GM13976 (cell line): ENCODE data around the gene BORCS8.

Experiments used
- DNase-seq: peaks from one replicate; pipeline ENCODE4 v3.0.0; 2012; ENCODE audit warnings: low spot score
- in situ Hi-C: fragments of 300-500 bp; cut with MboI; formaldehyde crosslinking; loops from one replicate; pipeline ENCODE4 v1.12.0; 2022; ENCODE audit warnings: low sequenced_read_pairs, mixed read lengths, inconsistent platforms; ENCODE audit not compliant: unreplicated experiment
- TF ChIP-seq, protein P1 (sequence below): IDR thresholded peaks from 2 replicates; pipeline ENCODE4 v1.5.1; 2012; ENCODE audit warnings: borderline replicate concordance, mild to moderate bottlenecking; ENCODE audit not compliant: insufficient read depth; ENCODE audit errors: extremely low read depth, missing control alignments, control extremely low read depth

Gene BORCS8

GRCh38 chr19:19203012-19203856, 11.3 kb upstream of the BORCS8 start, which contains the start of gene NR2C2AP:
TSS of gene NR2C2AP (minus strand) at chr19:19203414. CDS start at chr19:19203060, 354 bp downstream.
- in situ Hi-C loops = no loop called here
- TF ChIP-seq, protein P1, sequence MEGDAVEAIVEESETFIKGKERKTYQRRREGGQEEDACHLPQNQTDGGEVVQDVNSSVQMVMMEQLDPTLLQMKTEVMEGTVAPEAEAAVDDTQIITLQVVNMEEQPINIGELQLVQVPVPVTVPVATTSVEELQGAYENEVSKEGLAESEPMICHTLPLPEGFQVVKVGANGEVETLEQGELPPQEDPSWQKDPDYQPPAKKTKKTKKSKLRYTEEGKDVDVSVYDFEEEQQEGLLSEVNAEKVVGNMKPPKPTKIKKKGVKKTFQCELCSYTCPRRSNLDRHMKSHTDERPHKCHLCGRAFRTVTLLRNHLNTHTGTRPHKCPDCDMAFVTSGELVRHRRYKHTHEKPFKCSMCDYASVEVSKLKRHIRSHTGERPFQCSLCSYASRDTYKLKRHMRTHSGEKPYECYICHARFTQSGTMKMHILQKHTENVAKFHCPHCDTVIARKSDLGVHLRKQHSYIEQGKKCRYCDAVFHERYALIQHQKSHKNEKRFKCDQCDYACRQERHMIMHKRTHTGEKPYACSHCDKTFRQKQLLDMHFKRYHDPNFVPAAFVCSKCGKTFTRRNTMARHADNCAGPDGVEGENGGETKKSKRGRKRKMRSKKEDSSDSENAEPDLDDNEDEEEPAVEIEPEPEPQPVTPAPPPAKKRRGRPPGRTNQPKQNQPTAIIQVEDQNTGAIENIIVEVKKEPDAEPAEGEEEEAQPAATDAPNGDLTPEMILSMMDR = no peak
- DNase-seq = peak; percentile 99

- in situ Hi-C loops = no loop called here
- TF ChIP-seq, protein P1 = no peak
Measured at GRCh38 chr19:19202707-19203011, 10.7 kb upstream of the BORCS8 start.

GRCh38 chr19:19201697-19202630, 10.0 kb upstream of the BORCS8 start:
- DNase-seq = no peak
- in situ Hi-C loops = no loop called here
- TF ChIP-seq, protein P1 = no peak

More at GRCh38 chr19:19202707-19203011, 10.7 kb upstream of the BORCS8 start:
- DNase-seq = no peak

- in situ Hi-C loops = loop anchor here (25.0 kb wide), 1 partner anchor 293 kb away; no protein-coding TSS in a partner anchor
- TF ChIP-seq, protein P1 = no peak
- DNase-seq = no peak
Measured at GRCh38 chr19:19193926-19194325, 2.0 kb upstream of the BORCS8 start.

- TF ChIP-seq, protein P1 = no peak
- in situ Hi-C loops = loop anchor here (25.0 kb wide), 1 partner anchor 294 kb away; no protein-coding TSS in a partner anchor
- peak; percentile 64 for DNase-seq
Measured at GRCh38 chr19:19192910-19193423, 1.0 kb upstream of the BORCS8 start.

- TF ChIP-seq, protein P1 = no peak
- no peak for DNase-seq
- in situ Hi-C loops = loop anchor here (25.0 kb wide), 1 partner anchor 296 kb away; no protein-coding TSS in a partner anchor
Measured at GRCh38 chr19:19191768-19192077, 229 bp downstream of the BORCS8 start.
